CD8-positive, alpha-beta memory T cell (primary cell): Measurements from ENCODE around the gene RAB15. TPM values are rescaled to one million over a fixed set of nuclear protein-coding genes. Genes with fewer than 3 reads are reported as not detected.

ENCODE experiments used
- polyA plus RNA-seq: library from polyadenylated mRNA; unstranded; fragments of 300-500 nt; fragmentation: Illumina TruSeq; gene quantifications from one replicate; pipeline ENCODE4 v1.2.3, GENCODE V29; 2021
- total RNA-seq, 2 experiments: library from RNA; stranded (reverse); gene quantifications; one replicate each; pipeline ENCODE4 v1.2.3, GENCODE V29; 2021

Gene RAB15
- total and polyA plus RNA-seq, 3 experiments from 2014 or later: 4.2 to 4.9 (median 4.7) TPM

Other genes starting within 250 kb of the RAB15 start
- gene SPTB, start 92.4 kb downstream of the RAB15 start, total RNA-seq: under 1 TPM; 0.15 to 0.18 TPM
- 0.09 TPM for gene SPTB, start 92.4 kb downstream of the RAB15 start, polyA plus RNA-seq
- 10 to 100 TPM; 44.0 to 54.8 TPM for gene CHURC1, start 57.9 kb downstream of the RAB15 start, total RNA-seq
- gene CHURC1, start 57.9 kb downstream of the RAB15 start, polyA plus RNA-seq: 171 TPM
- gene GPX2, start 29.6 kb downstream of the RAB15 start, total RNA-seq: not detected
- not detected for gene GPX2, start 29.6 kb downstream of the RAB15 start, polyA plus RNA-seq
- 10 to 100 TPM; 14.3 to 14.8 TPM for gene FNTB, start 14.6 kb upstream of the RAB15 start, total RNA-seq
- gene FNTB, start 14.6 kb upstream of the RAB15 start, polyA plus RNA-seq: 8.3 TPM
- gene MAX, start 130.2 kb upstream of the RAB15 start, total RNA-seq: 100 to 1,000 TPM; 126 to 127 TPM
- 135 TPM for gene MAX, start 130.2 kb upstream of the RAB15 start, polyA plus RNA-seq